B cell (primary cell): Measurements from ENCODE around the gene ITGAV.

ENCODE experiments used
- EZH2 ChIP-seq: IDR thresholded peaks from 2 replicates; pipeline ENCODE4 v1.6.1; 2012; ENCODE audit warnings: borderline replicate concordance, low read depth, mild to moderate bottlenecking, moderate library complexity, low read length; ENCODE audit not compliant: insufficient read depth, poor library complexity, severe bottlenecking
- TF ChIP-seq, protein P1 (sequence below): fragments of 200-600 bp; IDR thresholded peaks from one replicate; pipeline ENCODE4 v1.8.0; 2022; ENCODE audit warnings: antibody characterized with exemption, mild to moderate bottlenecking

DNA sequence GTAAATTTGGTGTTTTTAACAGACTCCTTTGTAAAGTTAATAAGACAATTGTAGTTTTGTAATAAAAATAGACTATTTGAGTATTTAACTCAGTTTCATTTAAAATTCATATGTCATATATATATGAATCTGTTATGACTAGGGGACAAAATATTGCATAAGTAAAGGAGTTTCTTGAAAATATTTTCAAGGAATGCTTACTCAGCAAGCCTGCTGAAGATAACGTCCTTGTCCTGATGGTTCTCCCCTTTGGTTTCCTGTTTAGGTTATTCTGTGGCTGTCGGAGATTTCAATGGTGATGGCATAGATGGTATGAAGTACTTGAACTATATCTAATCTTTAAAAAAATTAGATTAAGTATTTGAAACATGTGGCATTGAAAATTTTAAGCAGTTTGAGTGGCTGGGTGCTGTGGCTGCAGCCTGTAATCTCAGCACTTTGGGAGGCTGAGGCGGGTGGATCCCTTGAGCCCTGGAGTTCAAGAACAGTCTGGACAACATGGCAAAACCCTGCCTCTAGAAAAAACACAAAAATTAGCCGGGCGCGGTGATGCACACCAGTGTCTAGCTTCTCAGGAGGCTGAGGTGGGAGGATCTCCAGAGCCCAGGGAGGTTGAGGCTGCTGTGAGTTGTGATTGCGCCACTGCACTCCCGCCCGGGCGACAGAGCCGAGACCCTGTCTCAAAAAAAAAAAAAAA lies 47.1 kb downstream of the ITGAV start:
- no peak for TF ChIP-seq EZH2
- TF ChIP-seq, protein P1, sequence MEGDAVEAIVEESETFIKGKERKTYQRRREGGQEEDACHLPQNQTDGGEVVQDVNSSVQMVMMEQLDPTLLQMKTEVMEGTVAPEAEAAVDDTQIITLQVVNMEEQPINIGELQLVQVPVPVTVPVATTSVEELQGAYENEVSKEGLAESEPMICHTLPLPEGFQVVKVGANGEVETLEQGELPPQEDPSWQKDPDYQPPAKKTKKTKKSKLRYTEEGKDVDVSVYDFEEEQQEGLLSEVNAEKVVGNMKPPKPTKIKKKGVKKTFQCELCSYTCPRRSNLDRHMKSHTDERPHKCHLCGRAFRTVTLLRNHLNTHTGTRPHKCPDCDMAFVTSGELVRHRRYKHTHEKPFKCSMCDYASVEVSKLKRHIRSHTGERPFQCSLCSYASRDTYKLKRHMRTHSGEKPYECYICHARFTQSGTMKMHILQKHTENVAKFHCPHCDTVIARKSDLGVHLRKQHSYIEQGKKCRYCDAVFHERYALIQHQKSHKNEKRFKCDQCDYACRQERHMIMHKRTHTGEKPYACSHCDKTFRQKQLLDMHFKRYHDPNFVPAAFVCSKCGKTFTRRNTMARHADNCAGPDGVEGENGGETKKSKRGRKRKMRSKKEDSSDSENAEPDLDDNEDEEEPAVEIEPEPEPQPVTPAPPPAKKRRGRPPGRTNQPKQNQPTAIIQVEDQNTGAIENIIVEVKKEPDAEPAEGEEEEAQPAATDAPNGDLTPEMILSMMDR: no peak
